LNCaP clone FGC (cell line): ENCODE data around the gene SCNN1B.

Source experiments
- DNase-seq: peaks from one replicate; pipeline ENCODE4 v3.0.0-alpha.2; 2011; ENCODE audit warnings: low read depth
- H3K4me3 ChIP-seq: 2 replicates; pipeline ENCODE4 v1.5.1; 2011; ENCODE audit warnings: mild to moderate bottlenecking, low read depth, low read length, control low read depth
- CTCF ChIP-seq: IDR thresholded peaks from 2 replicates; pipeline ENCODE4 v1.5.1; 2012; ENCODE audit warnings: mild to moderate bottlenecking; ENCODE audit not compliant: control insufficient read depth, insufficient read depth; ENCODE audit errors: extremely low read depth

SCNN1B gene

GRCh38 chr16:23286131-23286532 is 16.0 kb upstream of the SCNN1B start:
- H3K4me3 ChIP-seq, result no peak overlapping the region
- TF ChIP-seq CTCF, result no peak
- DNase-seq, result no peak

- no peak overlapping the region for H3K4me3 ChIP-seq
- DNase-seq, result no peak
- no peak for TF ChIP-seq CTCF
Measured at GRCh38 chr16:23288209-23288608, 13.9 kb upstream of the SCNN1B start.

DNA sequence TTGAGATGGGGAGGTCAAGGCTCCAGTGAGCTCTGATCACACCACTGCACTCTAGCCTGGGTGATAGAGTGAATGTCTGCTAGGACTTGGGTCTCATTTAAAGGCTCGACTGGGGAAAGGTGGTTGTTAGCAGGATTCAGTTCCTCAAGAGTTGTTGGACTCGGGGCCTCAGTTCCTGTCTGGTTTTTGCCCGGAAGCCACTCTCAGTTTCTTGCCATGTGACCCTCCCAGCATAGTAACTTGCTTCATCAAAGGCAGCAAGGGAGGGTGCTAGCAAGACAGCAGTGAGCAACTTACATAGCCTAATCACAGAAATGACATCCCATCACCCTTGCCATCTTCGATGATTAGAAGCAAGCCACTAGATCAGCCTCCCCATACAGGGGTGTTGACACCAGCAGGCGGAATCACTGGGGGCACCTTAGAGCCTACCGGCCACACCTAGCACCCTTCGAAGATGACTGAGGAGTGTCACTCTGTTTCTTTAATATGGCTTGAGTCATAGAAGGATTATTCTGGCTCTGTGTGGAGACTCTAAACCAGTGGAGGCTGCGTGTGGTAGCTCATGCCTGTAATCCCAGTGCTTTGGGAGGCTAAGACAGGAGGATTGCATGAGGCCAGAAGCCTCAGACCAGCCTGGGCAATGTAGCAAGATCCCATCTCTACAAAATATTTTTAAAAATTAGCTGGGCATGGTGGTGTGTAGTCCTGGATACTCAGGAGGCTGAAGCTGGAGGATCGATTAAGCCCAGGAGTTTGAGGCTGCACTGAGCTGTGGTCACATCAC is 13.2 kb upstream of the SCNN1B start:
- no peak for TF ChIP-seq CTCF
- DNase-seq, result no peak
- H3K4me3 ChIP-seq, result no peak overlapping the region

DNA sequence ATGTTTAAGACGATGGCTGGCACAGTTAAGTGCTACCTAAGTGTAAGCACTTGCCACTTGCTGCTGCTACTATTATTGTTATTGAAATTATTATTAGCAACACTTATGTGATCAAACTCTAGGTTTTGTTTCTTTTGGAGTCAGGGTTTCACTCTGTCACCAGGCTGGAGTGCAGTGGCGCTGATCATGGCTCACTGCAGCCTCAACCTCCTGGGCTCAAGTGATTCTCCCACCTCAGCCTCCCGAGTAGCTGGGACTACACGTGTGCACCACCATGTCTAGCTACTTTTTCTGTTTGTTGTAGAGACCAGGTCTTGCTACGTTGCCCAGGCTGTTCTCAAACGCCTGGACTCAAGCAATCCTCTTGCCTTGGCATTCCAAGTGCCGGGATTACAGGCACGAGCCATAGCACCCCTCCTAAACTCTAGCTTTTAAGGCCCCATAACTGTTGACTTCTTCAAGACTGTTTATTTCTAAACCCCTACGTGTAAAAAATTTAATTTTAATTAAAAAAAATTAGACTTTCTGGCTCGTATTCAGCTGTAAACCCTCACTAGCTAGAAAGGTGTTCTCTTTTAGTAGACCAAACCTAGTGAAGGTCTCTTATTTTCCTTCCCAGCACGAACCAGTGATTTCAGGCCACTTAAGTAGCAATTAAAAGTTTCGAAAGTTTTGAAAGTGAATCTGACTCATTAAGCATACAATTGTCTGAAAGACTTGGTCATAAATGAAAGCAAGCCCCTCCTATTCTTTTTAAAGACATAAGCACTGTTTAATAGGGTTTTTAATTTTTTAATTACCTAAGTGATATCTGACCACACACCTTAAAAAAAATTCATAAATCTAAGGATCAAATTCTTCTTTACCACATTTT is 11.7 kb upstream of the SCNN1B start:
- DNase-seq, result no peak
- TF ChIP-seq CTCF, result no peak
- H3K4me3 ChIP-seq, result no peak overlapping the region

GRCh38 chr16:23293016-23293415 is 9.1 kb upstream of the SCNN1B start:
- no peak overlapping the region for H3K4me3 ChIP-seq
- DNase-seq, result no peak
- no peak for TF ChIP-seq CTCF

DNA sequence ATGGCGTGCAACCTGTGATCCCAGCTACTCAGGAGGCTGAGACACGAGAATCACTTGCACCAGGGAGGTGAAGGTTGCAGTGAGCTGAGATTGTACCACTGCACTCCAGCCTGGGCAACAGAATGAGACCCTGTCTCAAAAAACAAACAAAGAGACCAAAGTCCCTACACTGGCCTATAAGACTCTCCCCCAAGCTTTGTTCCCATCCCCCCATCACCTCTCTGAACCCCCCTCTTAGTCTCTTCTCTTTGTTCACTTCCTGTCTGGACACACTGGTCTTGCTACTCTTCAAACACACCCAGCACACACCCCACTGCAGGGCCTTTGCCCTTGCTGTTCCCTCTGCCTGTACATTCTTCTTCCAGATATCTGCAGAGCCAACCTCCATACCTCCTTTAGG is 7.8 kb upstream of the SCNN1B start:
- H3K4me3 ChIP-seq, result no peak overlapping the region
- TF ChIP-seq CTCF, result no peak
- DNase-seq, result no peak
